DOHH2 (cell line): ENCODE measurements around the gene TRIM74.
"Not testable (repeated sequence)": the region's sequence is repeated elsewhere in the genome, so short reads cannot be mapped to it uniquely, and the experiment has no call there.

Experiments used
- EZH2phosphoT487 ChIP-seq: fragments of 200-600 bp; sonication (generic); IDR thresholded peaks from 2 replicates; pipeline ENCODE4 v1.6.1; 2017; ENCODE audit warnings: borderline replicate concordance, mild to moderate bottlenecking, antibody characterized with exemption, low read length, moderate library complexity, mixed read lengths
- TF ChIP-seq, protein P1 (sequence below): fragments of 200-600 bp; sonication (generic); IDR thresholded peaks from one replicate; pipeline ENCODE4 v1.5.1; 2014; ENCODE audit warnings: antibody characterized with exemption, mild to moderate bottlenecking, low read depth, low read length; ENCODE audit not compliant: poor library complexity, severe bottlenecking

DNA sequence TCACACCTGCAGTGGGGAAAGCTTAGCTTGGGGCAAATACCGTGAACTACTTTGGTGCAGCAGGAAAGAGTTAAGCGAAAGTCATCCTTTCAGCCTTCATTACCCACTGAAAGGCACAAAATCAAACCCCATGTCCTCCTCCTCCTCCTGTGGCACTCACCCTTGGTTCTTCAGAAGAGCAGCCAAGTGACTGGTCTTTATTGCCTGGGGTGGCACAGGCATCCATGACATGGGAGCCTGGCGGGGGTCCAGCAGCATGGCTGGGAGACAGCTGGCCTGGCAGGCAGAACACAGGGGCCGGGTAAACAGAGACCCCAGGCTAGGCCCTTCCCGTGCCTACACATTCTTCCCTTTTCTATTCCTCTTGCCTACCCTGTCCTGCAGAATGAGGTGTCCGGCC lies 19.6 kb downstream of the TRIM74 start:
- TF ChIP-seq, protein P1, sequence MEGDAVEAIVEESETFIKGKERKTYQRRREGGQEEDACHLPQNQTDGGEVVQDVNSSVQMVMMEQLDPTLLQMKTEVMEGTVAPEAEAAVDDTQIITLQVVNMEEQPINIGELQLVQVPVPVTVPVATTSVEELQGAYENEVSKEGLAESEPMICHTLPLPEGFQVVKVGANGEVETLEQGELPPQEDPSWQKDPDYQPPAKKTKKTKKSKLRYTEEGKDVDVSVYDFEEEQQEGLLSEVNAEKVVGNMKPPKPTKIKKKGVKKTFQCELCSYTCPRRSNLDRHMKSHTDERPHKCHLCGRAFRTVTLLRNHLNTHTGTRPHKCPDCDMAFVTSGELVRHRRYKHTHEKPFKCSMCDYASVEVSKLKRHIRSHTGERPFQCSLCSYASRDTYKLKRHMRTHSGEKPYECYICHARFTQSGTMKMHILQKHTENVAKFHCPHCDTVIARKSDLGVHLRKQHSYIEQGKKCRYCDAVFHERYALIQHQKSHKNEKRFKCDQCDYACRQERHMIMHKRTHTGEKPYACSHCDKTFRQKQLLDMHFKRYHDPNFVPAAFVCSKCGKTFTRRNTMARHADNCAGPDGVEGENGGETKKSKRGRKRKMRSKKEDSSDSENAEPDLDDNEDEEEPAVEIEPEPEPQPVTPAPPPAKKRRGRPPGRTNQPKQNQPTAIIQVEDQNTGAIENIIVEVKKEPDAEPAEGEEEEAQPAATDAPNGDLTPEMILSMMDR: not testable (repeated sequence)
- not testable (repeated sequence) for TF ChIP-seq EZH2phosphoT487
